ENCODE measurements around the gene LY6G6C. TPM values are rescaled to one million over a fixed set of nuclear protein-coding genes. Genes with fewer than 3 reads are reported as not detected.

The LY6G6C gene
- total RNA-seq, 1 experiment from 2014 or later: not detected

- DNase-seq (ENCODE audit: low spot score): no peak
Observed at GRCh38 chr6:31741815-31742214, 20.3 kb upstream of the LY6G6C start.

DNA sequence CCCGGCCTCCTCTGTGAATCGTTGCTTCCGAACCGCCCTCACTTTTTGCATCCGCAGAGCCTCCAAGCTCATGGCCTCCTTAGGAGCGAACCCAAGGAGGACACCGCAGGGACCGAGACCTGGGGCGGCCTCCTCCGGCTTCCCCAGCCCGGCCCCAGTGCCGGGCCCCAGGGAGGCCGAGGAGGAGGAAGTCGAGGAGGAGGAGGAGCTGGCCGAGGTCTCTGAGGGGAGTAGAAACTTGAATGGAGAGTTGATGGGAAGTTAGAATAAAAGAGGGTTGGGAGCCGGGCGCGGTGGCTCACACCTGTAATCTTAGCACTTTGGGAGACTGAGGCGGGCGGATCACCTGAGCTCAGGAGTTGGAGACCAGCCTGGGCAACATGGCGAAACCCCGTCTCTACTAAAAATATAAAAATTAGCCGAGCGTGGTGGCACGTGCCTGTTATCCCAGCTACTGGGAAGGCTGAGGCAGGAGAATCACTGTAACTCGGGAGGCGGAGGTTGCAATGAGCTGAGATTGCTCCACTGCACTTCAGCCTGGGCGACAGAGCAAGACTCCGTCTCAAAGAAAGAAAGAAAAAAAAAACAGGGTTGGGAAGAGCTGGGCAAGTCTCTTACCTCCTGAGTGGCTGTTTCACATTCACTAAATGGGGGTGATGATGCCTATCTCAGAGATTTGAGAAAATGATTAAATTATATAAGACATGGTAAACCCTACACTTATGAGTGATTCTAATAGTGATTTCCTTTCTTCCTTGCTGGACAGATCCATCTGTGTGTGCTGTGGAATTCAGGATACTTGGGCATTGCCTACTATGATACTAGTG is 19.1 kb upstream of the LY6G6C start:
- peak; percentile 32 for DNase-seq (ENCODE audit: low spot score)

DNA sequence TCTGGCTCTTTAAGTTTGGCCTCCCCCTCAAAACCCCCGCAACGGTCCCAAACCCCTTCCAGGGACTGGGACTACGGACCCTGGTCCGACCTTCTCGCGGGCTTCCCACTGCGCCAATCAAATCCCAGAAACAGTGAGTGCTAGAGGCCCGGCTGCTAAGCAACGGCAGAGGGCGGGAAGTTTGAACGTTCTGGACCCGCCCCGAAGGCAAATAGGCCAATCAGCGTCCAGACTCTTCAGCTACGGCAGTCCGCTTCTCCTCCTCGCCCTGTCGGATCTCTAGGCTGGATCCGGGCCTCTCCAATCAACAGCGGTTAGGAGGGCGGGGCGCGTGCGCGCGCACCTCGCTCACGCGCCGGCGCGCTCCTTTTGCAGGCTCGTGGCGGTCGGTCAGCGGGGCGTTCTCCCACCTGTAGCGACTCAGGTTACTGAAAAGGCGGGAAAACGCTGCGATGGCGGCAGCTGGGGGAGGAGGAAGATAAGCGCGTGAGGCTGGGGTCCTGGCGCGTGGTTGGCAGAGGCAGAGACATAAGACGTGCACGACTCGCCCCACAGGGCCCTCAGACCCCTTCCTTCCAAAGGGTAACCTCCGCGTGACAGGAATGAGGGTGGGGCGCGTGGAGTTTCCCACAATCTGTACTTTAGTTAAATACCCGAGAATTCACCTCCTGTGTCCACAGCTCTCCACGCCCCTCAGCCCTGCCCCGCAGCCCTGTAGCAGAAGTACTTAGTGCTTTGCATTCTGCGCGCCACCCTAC is 18.3 kb upstream of the LY6G6C start, which contains the start of gene MSH5:
MSH5 (plus strand) TSS at position 367 of the 758 bp plus-strand sequence. CDS start 462 bp downstream, outside the sequence.
- DNase-seq (ENCODE audit: low spot score): peak; percentile 99

GRCh38 chr6:31737991-31738979 is 16.7 kb upstream of the LY6G6C start:
- peak; percentile 96 for DNase-seq (ENCODE audit: low spot score)

- peak; percentile 82 for DNase-seq (ENCODE audit: low spot score)
Observed at GRCh38 chr6:31737315-31737990, 15.9 kb upstream of the LY6G6C start.

- no peak for DNase-seq (ENCODE audit: low spot score)
Observed at GRCh38 chr6:31736768-31737314, 15.3 kb upstream of the LY6G6C start.

DNA sequence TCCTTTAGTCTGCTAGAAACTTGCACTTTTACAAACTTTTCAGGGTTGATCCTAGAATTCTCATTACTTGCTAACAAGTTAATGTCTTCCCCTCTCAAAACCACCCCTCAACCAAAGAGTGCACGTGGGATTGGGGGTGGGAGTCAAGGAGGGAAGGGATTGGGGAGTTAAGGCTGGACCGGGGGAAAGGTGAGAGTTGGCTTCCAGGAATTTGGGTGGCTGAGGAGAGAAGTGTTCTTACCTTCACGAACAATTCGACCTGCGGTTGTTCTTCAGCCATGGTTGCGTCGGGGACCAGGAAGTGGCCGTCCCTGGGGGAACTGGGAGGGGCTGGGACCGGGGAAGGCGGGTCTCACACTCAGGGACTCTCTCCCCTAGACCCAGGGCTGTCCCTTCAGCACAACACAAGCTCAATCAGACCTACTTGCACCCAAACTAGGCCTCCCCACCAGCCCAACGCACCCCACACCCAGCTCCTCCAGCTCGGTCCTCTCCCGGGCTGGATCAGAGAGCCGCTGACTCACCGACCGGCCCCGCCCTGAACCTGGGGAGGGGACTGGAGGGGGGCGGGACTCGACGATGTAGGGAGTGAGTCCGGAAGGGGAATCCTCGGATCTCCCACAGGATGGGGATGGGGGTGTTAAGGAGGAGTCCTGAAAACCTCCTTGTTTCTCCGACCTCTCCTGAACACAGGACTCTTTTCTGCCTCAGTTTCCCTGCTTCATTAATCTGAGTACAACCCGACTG is 14.6 kb upstream of the LY6G6C start, which contains the start of gene CLIC1:
CLIC1 (minus strand) TSS at position 510 of the 747 bp plus-strand sequence; CDS start at position 280, 230 bp downstream.
- peak; percentile 86 for DNase-seq (ENCODE audit: low spot score)

DNA sequence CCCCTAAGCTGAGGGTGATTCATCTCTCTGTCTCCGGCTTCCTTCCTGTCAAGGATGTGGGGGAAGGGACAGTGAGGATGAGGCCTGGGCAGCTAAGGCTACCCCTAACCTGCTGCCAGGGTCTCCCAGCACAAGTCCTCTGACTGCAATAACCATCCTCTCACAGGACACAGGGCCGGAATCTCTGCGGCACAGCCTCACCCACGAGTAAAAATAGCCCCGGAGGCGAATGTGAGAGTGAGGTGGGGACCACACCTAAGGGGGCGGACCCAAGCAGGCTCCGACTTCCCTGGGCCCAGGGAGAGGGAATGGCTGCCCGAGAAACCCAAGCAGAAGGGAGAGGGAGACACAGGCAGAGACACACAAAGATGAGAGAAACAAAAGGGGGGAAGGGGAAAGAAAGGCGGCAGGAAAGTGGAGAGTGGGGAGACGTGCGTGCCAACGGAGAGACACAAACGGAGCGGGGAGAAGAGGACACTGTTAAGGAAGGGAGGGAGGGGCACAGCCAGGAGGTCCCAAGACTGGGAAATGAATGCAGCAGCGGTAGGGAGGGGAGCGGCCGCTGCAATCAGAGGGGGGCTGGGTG is 13.4 kb upstream of the LY6G6C start:
- peak; percentile 55 for DNase-seq (ENCODE audit: low spot score)

- no peak for DNase-seq (ENCODE audit: low spot score)
Observed at GRCh38 chr6:31734247-31734820, 12.8 kb upstream of the LY6G6C start.

DNA sequence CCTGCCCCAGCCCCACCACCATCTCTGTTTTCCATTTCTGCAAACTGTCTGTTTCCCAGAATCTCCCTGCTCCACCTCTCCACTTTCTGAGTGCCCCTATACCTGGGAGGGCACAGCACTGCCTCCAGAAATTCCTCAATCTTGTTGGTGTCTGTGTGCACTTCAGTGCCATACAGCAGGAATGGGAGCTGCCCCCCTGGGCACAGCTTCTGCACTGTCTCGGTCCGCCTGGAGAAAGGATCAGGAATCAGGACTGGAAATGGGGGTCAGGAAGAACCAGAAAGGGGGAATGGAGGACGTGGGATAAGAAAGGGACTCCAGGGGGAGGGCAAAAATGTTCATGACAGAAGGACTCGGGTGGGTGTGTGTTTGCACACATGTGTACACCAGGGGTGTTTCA is 12.2 kb upstream of the LY6G6C start:
- no peak for DNase-seq (ENCODE audit: low spot score)

GRCh38 chr6:31732029-31732428 is 10.5 kb upstream of the LY6G6C start:
- DNase-seq (ENCODE audit: low spot score): no peak

DNA sequence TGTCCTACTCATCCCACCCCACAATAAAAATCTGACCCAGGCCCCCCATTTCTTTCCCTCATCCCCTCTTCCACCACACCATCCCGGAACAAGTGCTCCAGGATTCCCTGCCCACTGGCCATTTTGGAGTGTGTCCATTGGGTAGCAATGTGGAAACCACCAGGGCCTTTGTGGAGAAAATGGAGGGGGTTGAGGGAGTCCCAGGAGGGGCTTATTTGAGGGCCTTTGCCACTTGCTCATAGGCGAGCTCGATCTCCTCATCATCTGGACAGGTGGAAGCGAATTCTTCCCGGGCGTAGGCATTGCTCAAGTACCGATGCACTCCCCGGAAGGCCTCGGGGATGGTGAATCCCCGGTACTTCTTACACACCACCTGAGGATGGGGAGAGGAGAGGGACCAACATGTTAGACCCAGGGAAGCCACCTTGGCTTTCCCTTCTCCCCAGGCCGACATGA is 9.1 kb upstream of the LY6G6C start:
- DNase-seq (ENCODE audit: low spot score): peak; percentile 29

DNA sequence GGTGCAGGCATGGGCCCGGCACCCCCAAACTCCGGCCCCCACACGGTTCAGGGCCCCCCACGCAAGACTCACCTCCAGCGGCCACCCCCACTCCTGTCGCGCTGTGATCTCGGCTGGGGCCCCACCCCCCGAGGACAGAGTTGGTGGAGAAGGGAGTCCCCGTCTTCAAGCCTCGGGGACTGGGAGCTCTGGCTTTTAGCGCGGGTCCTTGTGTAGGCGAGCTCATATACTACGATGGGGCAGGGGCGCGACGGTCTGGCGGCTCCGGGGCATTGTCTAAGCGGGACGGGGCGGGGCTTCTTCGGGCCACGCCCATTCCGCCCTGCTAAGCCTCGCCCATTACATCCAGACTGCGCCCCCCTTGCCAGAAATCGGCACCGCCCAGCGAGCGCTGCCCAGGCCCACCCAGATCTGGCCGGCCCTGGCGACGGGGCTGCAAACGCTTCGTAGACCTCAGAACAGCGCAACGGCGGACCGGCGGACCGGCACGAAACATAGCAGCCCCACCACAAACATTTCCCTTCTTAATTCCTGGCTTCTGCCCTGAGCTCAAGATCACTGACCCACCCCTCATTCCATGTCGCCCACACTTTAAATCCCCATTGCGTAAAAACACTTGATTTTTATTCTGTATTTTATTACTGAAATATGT is 8.6 kb upstream of the LY6G6C start:
- DNase-seq (ENCODE audit: low spot score): peak; percentile 95

- DNase-seq (ENCODE audit: low spot score): peak; percentile 95
Observed at GRCh38 chr6:31729515-31729978, 8.0 kb upstream of the LY6G6C start.

DNA sequence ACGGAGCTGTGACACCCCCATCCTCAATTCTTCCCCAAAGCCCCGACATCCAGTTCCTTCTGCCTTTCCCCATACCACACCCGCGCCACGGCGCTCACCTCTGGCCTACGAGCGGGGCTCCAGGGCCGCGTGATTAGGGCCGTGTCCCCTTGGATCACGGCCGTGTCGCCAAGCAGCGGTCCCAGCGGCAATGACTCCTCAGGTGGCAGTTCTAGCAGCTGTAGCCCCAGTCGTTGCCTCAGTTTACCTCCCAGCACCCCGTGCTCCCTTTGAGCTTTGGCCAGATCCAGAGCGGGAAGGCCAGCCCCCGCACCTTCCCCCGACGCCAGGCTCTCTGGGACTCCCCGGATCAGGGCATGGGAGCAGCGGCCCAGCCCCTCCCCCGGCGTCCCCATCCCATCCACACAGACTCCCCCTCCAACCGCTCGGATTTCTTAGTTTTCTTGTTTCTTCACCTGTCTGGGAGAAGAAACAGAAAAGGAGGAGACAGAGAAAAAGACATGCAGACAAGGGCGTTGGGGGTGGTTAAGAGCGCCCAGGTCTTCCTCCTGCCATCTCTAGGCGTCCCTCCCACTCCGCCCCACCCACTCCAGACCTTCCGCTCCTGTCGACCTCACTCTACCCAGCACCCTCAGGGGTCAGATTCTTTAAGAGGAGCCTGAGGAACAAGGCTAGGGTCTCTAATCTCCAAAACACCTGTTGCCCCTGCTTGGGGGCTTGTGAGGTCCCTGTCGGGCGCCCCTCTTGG is 7.4 kb upstream of the LY6G6C start, which contains the start of gene DDAH2:
DDAH2 (minus strand) TSS at position 533 of the 748 bp plus-strand sequence; CDS start at position 395, 138 bp downstream.
- DNase-seq (ENCODE audit: low spot score): no peak

GRCh38 chr6:31727717-31728671 is 6.4 kb upstream of the LY6G6C start:
- no peak for DNase-seq (ENCODE audit: low spot score)
